H9 (cell line): Measurements from ENCODE around the gene HCK. TPM values are rescaled to one million over a fixed set of nuclear protein-coding genes. Genes with fewer than 3 reads are reported as not detected.

ENCODE experiments used
- DNase-seq: peaks from one replicate; pipeline ENCODE4 v3.0.0-alpha.2; 2017
- H2AFZ ChIP-seq: one replicate; pipeline ENCODE4 v1.6.1; 2013; ENCODE audit warnings: mild to moderate bottlenecking, low read length, control low read depth, moderate library complexity
- H2AK5ac ChIP-seq: 2 replicates; pipeline ENCODE4 v1.6.1; 2013; ENCODE audit warnings: low read length, control low read depth, mixed read lengths; ENCODE audit not compliant: insufficient read length
- H2BK120ac ChIP-seq: one replicate; pipeline ENCODE4 v1.6.1; 2013; ENCODE audit warnings: low read depth, mild to moderate bottlenecking, low read length, control low read depth, inconsistent platforms; ENCODE audit not compliant: poor library complexity, severe bottlenecking
- H2BK12ac ChIP-seq: 2 replicates; pipeline ENCODE4 v1.6.1; 2013; ENCODE audit warnings: low read length, control low read depth, mixed read lengths, low read depth; ENCODE audit not compliant: insufficient read length
- H2BK15ac ChIP-seq: 2 replicates; pipeline ENCODE4 v1.6.1; 2013; ENCODE audit warnings: low read depth, low read length, control low read depth
- H2BK20ac ChIP-seq: one replicate; pipeline ENCODE4 v1.6.1; 2013; ENCODE audit warnings: low read depth, mild to moderate bottlenecking, low read length, control low read depth, inconsistent platforms; ENCODE audit not compliant: poor library complexity, severe bottlenecking
- H2BK5ac ChIP-seq: 2 replicates; pipeline ENCODE4 v1.6.1; 2013; ENCODE audit warnings: low read length, control low read depth, mixed read lengths; ENCODE audit not compliant: insufficient read length
- H3K14ac ChIP-seq: 2 replicates; pipeline ENCODE4 v1.6.1; 2013; ENCODE audit warnings: low read length, control low read depth; ENCODE audit not compliant: insufficient read depth
- H3K18ac ChIP-seq: 2 replicates; pipeline ENCODE4 v1.6.1; 2013; ENCODE audit warnings: low read depth, mild to moderate bottlenecking, mixed read lengths, low read length, control low read depth; ENCODE audit not compliant: insufficient read length
- H3K23ac ChIP-seq: 2 replicates; pipeline ENCODE4 v1.6.1; 2013; ENCODE audit warnings: low read length, control low read depth, mixed read lengths, low read depth; ENCODE audit not compliant: insufficient read length
- H3K23me2 ChIP-seq: 2 replicates; pipeline ENCODE4 v1.6.1; 2013; ENCODE audit warnings: low read depth, mild to moderate bottlenecking, mixed read lengths, low read length, control low read depth; ENCODE audit not compliant: insufficient read length, poor library complexity, severe bottlenecking
- H3K27ac ChIP-seq: 2 replicates; pipeline ENCODE4 v1.5.1; 2013; ENCODE audit warnings: low read length, control low read depth, mixed read lengths, low read depth; ENCODE audit not compliant: insufficient read length
- H3K27me3 ChIP-seq: 2 replicates; pipeline ENCODE4 v1.6.1; 2013; ENCODE audit warnings: low read length, control low read depth, inconsistent platforms; ENCODE audit not compliant: insufficient read depth
- H3K4ac ChIP-seq: 2 replicates; pipeline ENCODE4 v1.6.1; 2013; ENCODE audit warnings: low read depth, mild to moderate bottlenecking, control low read depth, inconsistent platforms, low read length, moderate library complexity
- H3K4me1 ChIP-seq: 2 replicates; pipeline ENCODE4 v1.6.1; 2013; ENCODE audit warnings: low read length, control low read depth, inconsistent platforms; ENCODE audit not compliant: insufficient read depth
- H3K4me2 ChIP-seq: 2 replicates; pipeline ENCODE4 v1.6.1; 2013; ENCODE audit warnings: low read length, control low read depth, mixed read lengths; ENCODE audit not compliant: insufficient read length, insufficient read depth
- H3K56ac ChIP-seq: 2 replicates; pipeline ENCODE4 v1.6.1; 2013; ENCODE audit warnings: low read depth, mild to moderate bottlenecking, mixed read lengths, low read length, control low read depth; ENCODE audit not compliant: insufficient read length
- H3K79me1 ChIP-seq: 2 replicates; pipeline ENCODE4 v1.6.1; 2013; ENCODE audit warnings: low read depth, mild to moderate bottlenecking, moderate library complexity, low read length, control low read depth, inconsistent platforms; ENCODE audit not compliant: insufficient read depth, poor library complexity, severe bottlenecking
- H3K79me2 ChIP-seq: 2 replicates; pipeline ENCODE4 v1.6.1; 2013; ENCODE audit warnings: low read length, control low read depth, inconsistent platforms; ENCODE audit not compliant: insufficient read depth
- H3K9ac ChIP-seq: 2 replicates; pipeline ENCODE4 v1.6.1; 2013; ENCODE audit warnings: low read length, control low read depth, mixed read lengths; ENCODE audit not compliant: insufficient read length; ENCODE audit errors: extremely low read depth
- H3K9me3 ChIP-seq: one replicate; pipeline ENCODE4 v1.6.1; 2013; ENCODE audit warnings: low read depth, low read length, inconsistent platforms; ENCODE audit not compliant: control insufficient read depth
- H3T11ph ChIP-seq: one replicate; pipeline ENCODE4 v1.6.1; 2013; ENCODE audit warnings: mild to moderate bottlenecking, low read length, control low read depth, inconsistent platforms
- H4K20me1 ChIP-seq: one replicate; pipeline ENCODE4 v1.6.1; 2013; ENCODE audit not compliant: control insufficient read depth, insufficient read length, insufficient read depth
- H4K5ac ChIP-seq: 2 replicates; pipeline ENCODE4 v1.6.1; 2013; ENCODE audit warnings: low read depth, mild to moderate bottlenecking, mixed read lengths, low read length, control low read depth; ENCODE audit not compliant: insufficient read length
- H4K8ac ChIP-seq: replicated peaks from 2 replicates; pipeline ENCODE4 v1.6.1; 2013; ENCODE audit warnings: low read length, control low read depth, mixed read lengths, low read depth; ENCODE audit not compliant: insufficient read length
- H4K91ac ChIP-seq: 2 replicates; pipeline ENCODE4 v1.6.1; 2013; ENCODE audit warnings: low read depth, mild to moderate bottlenecking, moderate library complexity, mixed read lengths, low read length, control low read depth; ENCODE audit not compliant: insufficient read length
- H3K27ac Mint-ChIP-seq, 3 experiments: 2 replicates in 2 of 3; 3 replicates in 1 of 3; pipeline ENCODE4 v1.8.0; 2020 to 2021; ENCODE audit warnings: mixed read lengths in 3 of 3, mild to moderate bottlenecking in 1 of 3, moderate library complexity in 1 of 3
- H3K27me3 Mint-ChIP-seq: 2 replicates; pipeline ENCODE4 v1.8.0; 2021; ENCODE audit warnings: low read depth, mild to moderate bottlenecking, moderate library complexity, mixed read lengths
- H3K36me3 Mint-ChIP-seq, 3 experiments: 2 replicates in 2 of 3; 3 replicates in 1 of 3; pipeline ENCODE4 v1.8.0; 2020 to 2021; ENCODE audit warnings: low read depth in 3 of 3, mixed read lengths in 3 of 3; ENCODE audit not compliant: insufficient read depth in 1 of 3
- H3K4me1 Mint-ChIP-seq, 2 experiments: 2 replicates each; pipeline ENCODE4 v1.8.0; 2020; ENCODE audit warnings: mixed read lengths in 2 of 2
- H3K4me3 Mint-ChIP-seq, 2 experiments: 2 replicates in 1 of 2; 3 replicates in 1 of 2; pipeline ENCODE4 v1.8.0; 2020 to 2021; ENCODE audit warnings: mild to moderate bottlenecking in 2 of 2, mixed read lengths in 2 of 2, moderate library complexity in 1 of 2
- H3K9me3 Mint-ChIP-seq, 2 experiments: 2 replicates in 1 of 2; 3 replicates in 1 of 2; pipeline ENCODE4 v1.8.0; 2020; ENCODE audit warnings: mild to moderate bottlenecking in 2 of 2, mixed read lengths in 2 of 2, moderate library complexity in 1 of 2
- WGBS: extraction: QIAGEN DNeasy Blood & Tissue Kit; methylation state at CpG from one replicate; pipeline ENCODE4 v1.1.7; 2013; ENCODE audit warnings: missing lambda C conversion rate, low lambda C conversion rate, mixed read lengths; ENCODE audit not compliant: insufficient read length; ENCODE audit errors: extremely low coverage; 5-methylcytosine and 5-hydroxymethylcytosine counted together
- total RNA-seq: library from RNA; stranded (reverse); gene quantifications from 2 replicates; pipeline ENCODE4 v1.2.1, GENCODE V29; 2021
- TF ChIP-seq, protein P1 (sequence below): fragments of 200-600 bp; sonication (generic); conservative IDR thresholded peaks from 3 replicates; pipeline ENCODE4 v1.8.0; 2021; ENCODE audit warnings: antibody characterized with exemption, mild to moderate bottlenecking

Gene HCK
- total RNA-seq, 1 experiment from 2014 or later, result 1.7 TPM

- H2BK12ac ChIP-seq, result no peak overlapping the region
- TF ChIP-seq, protein P1, sequence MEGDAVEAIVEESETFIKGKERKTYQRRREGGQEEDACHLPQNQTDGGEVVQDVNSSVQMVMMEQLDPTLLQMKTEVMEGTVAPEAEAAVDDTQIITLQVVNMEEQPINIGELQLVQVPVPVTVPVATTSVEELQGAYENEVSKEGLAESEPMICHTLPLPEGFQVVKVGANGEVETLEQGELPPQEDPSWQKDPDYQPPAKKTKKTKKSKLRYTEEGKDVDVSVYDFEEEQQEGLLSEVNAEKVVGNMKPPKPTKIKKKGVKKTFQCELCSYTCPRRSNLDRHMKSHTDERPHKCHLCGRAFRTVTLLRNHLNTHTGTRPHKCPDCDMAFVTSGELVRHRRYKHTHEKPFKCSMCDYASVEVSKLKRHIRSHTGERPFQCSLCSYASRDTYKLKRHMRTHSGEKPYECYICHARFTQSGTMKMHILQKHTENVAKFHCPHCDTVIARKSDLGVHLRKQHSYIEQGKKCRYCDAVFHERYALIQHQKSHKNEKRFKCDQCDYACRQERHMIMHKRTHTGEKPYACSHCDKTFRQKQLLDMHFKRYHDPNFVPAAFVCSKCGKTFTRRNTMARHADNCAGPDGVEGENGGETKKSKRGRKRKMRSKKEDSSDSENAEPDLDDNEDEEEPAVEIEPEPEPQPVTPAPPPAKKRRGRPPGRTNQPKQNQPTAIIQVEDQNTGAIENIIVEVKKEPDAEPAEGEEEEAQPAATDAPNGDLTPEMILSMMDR, result no peak
- H3K4me1 Mint-ChIP-seq, result peaks cover 15 to 30% of the 10 kb centered on the region in 2 experiments
Observed at GRCh38 chr20:32070690-32071213, 18.7 kb downstream of the HCK start.

More at GRCh38 chr20:32070690-32071213, 18.7 kb downstream of the HCK start:
- Histone ChIP-seq H3T11ph (no peak overlapping the region), H3K14ac (no peak overlapping the region), H3K4me2 (no peak overlapping the region), H2BK15ac (no peak overlapping the region), H3K79me2 (no peaks in the 10 kb centered on the region), H3K9me3 (no peaks in the 10 kb centered on the region), H3K23me2 (no peaks in the 10 kb centered on the region), H3K18ac (no peak overlapping the region), H3K4me1 (no peaks in the 10 kb centered on the region), H2AK5ac (no peak overlapping the region), H3K4ac (no peak overlapping the region), H4K8ac (no peak overlapping the region), H3K23ac (no peak overlapping the region), H2BK120ac (no peak overlapping the region), H2BK20ac (no peak overlapping the region), H3K27ac (no peak overlapping the region), H4K91ac (no peak overlapping the region), H3K9ac (no peak overlapping the region), H3K79me1 (no peaks in the 10 kb centered on the region), H2BK5ac (no peak overlapping the region), H3K56ac (no peak overlapping the region), H4K20me1 (no peaks in the 10 kb centered on the region), H4K5ac (no peak overlapping the region), H2AFZ (no peak overlapping the region), H3K27me3 (no peaks in the 10 kb centered on the region)
- Mint-ChIP-seq H3K9me3 (no peaks in the 10 kb centered on the region), H3K27me3 (peaks cover 15% of the 10 kb centered on the region), H3K4me3 (no peak overlapping the region), H3K36me3 (no peaks in the 10 kb centered on the region), H3K27ac (peak overlapping the region in 1 of 3 experiments; percentile 7; a peak in 1 of 7 replicates)
- whole genome bisulfite sequencing, result no CpG with 5 or more reads among the region's 4 CpGs
- no peak for DNase-seq
